ENCODE data around the gene AGTPBP1.

DNA sequence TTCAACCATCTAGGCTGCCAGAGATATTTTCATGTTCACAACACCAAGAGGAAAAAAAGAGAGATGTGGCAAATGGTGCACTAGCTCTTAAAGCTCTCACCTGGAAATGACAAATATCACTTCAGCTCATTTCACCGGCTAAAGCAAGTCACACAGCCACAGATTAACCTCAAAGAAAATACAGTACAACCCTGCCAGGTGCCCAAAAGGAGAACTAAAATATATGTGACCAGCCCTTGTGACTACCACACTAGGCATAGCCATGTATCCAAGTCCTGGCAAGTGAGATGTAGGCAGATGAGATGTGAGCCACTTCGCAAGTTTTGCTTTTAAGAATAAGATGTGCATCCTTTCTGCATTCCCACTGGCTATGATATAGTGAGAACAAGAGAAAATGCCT is 41.4 kb downstream of the AGTPBP1 start:
- TF ChIP-seq EZH2 (IDR thresholded peaks at IDR 0.05; ENCODE audit: insufficient read depth, poor library complexity, severe bottlenecking) (no peak), EZH2phosphoT487 (IDR thresholded peaks at IDR 0.05; ENCODE audit: insufficient read depth, low read depth) (no peak)

All from GM23248 (cell line).